ENCODE measurements around the gene LIG3. TPM values are rescaled to one million over a fixed set of nuclear protein-coding genes. Genes with fewer than 3 reads are reported as not detected.
"Not testable (repeated sequence)": the region's sequence is repeated elsewhere in the genome, so short reads cannot be mapped to it uniquely, and the experiment has no call there.

Gene LIG3
- total RNA-seq (2021; ENCODE audit: unreplicated experiment): 56.4 TPM
- 32.5 TPM for polyA plus RNA-seq (2012; ENCODE audit: insufficient read length)
- Bru-seq, nascent RNA: percentile 85 among the genes with signal in this experiment
- percentile 88 among the genes with signal in this experiment for BruChase-seq, experiment 1, labeled RNA remaining after a 2-hour chase
- percentile 92 among the genes with signal in this experiment for BruChase-seq, experiment 2, labeled RNA remaining after a 6-hour chase
- long read RNA-seq, full-length matches to known transcripts: 36 of 85 reads
- long read RNA-seq, partial matches to known transcripts: 32 of 85 reads
- long read RNA-seq, other reads (novel, unspliced or antisense): 17 of 85 reads

DNA sequence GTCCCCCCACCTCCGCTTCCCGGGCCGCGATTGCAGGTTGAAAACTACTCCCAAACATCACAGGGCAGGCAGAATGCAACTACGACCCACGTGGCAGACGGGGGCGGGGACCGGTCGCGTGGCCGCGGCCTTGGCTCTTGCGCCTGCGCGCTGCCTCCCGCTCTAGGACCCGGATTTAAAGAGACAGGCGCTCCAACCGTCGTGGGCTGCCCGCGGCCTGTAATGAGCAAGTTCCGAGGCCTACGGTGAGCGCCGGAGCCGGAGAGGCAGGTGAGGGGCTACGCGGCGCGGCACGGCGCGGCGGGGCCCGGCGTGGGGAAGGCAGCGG is at the start of gene LIG3:
TSS of gene LIG3 (plus strand) at position 160 of the 328 bp plus-strand sequence. CDS start 2,494 bp downstream, outside the sequence.
- Histone ChIP-seq H3K36me3 (ENCODE audit: control insufficient read depth, insufficient read depth, low read length) (no peaks in the 10 kb centered on the region; the same call in 1 of the 2 replicates), H3K27me3 (ENCODE audit: control insufficient read depth, insufficient read depth, low read length) (no peaks in the 10 kb centered on the region), H3K4me3 (ENCODE audit: low read depth in 2 of 2, low read length in 2 of 2) (peak within 1 kb of the TSS; percentile 66 to 79), H3K9me3 (ENCODE audit: control insufficient read depth, insufficient read depth, low read depth, low read length) (no peaks in the 10 kb centered on the region), H3K27ac (ENCODE audit: low read length) (peak within 1 kb of the TSS; percentile 97), H3K4me1 (ENCODE audit: control insufficient read depth, insufficient read depth, low read length) (peaks cover 15% of the 10 kb centered on the region)
- ChIA-PET CTCF (interaction anchor here (1.2 kb wide), 1 partner anchor 438 kb away, joined by 3 read pairs; no protein-coding TSS in a partner anchor), POLR2A (interaction anchor here (0.5 to 0.8 kb wide), 3 partner anchors 10 to 368 kb away, joined by 3 to 13 read pairs (median 5); no protein-coding TSS in a partner anchor)
- ATAC-seq (peak; percentile 95), DNase-seq (ENCODE audit: low read depth, low spot score) (peak; percentile 51)
- BruUV-seq (replicated peaks): no TSS peak
- intact Hi-C loops (cut with micrococcal nuclease; ENCODE audit: unreplicated experiment) (no loop called here), in situ Hi-C loops (cut with HindIII; ENCODE audit: low pct_unique_long_range_greater_than_20kb, low sequenced_read_pairs) (no loop called here)
- TF ChIP-seq SIN3A (IDR thresholded peaks at IDR 0.05; ENCODE audit: borderline replicate concordance, insufficient read depth, low read depth, low read length) (peak; percentile 79; the same call in 1 of the 2 replicates), REST (IDR thresholded peaks at IDR 0.05; ENCODE audit: insufficient read depth in 1 of 2, low read depth in 2 of 2, low read length in 1 of 2) (no peak), POLR2AphosphoS5 (IDR thresholded peaks at IDR 0.05; ENCODE audit: low read depth, low read length) (peak; percentile 82), TCF7L2 (IDR thresholded peaks at IDR 0.05; ENCODE audit: low read depth, low read length) (no peak; the same call in 1 of the 2 replicates)
- TF ChIP-seq, protein P1, sequence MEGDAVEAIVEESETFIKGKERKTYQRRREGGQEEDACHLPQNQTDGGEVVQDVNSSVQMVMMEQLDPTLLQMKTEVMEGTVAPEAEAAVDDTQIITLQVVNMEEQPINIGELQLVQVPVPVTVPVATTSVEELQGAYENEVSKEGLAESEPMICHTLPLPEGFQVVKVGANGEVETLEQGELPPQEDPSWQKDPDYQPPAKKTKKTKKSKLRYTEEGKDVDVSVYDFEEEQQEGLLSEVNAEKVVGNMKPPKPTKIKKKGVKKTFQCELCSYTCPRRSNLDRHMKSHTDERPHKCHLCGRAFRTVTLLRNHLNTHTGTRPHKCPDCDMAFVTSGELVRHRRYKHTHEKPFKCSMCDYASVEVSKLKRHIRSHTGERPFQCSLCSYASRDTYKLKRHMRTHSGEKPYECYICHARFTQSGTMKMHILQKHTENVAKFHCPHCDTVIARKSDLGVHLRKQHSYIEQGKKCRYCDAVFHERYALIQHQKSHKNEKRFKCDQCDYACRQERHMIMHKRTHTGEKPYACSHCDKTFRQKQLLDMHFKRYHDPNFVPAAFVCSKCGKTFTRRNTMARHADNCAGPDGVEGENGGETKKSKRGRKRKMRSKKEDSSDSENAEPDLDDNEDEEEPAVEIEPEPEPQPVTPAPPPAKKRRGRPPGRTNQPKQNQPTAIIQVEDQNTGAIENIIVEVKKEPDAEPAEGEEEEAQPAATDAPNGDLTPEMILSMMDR (IDR thresholded peaks at IDR 0.05): no peak

- intact Hi-C loops (cut with micrococcal nuclease; ENCODE audit: unreplicated experiment); POLR2A ChIA-PET; ATAC-seq: not testable (repeated sequence)
Observed at GRCh38 chr17:34950780-34951179, 29.5 kb upstream of the LIG3 start.

GRCh38 chr17:34958438-34958837 is 21.9 kb upstream of the LIG3 start:
- POLR2A ChIA-PET: no interaction called here
- Histone ChIP-seq H3K4me3 (ENCODE audit: low read depth in 2 of 2, low read length in 2 of 2) (no peak overlapping the region), H3K27ac (ENCODE audit: low read length) (no peak overlapping the region), H3K36me3 (ENCODE audit: control insufficient read depth, insufficient read depth, low read length) (peaks cover 9% of the 10 kb centered on the region), H3K4me1 (ENCODE audit: control insufficient read depth, insufficient read depth, low read length) (peaks cover 15% of the 10 kb centered on the region; the same call in 1 of the 2 replicates), H3K27me3 (ENCODE audit: control insufficient read depth, insufficient read depth, low read length) (peaks cover 3% of the 10 kb centered on the region; the same call in 1 of the 2 replicates), H3K9me3 (ENCODE audit: control insufficient read depth, insufficient read depth, low read depth, low read length) (no peaks in the 10 kb centered on the region)
- DNase-seq (ENCODE audit: low read depth, low spot score) (no peak), ATAC-seq (no peak)
- TF ChIP-seq TCF7L2 (IDR thresholded peaks at IDR 0.05; ENCODE audit: low read depth, low read length): no peak
- TF ChIP-seq, protein P1 (IDR thresholded peaks at IDR 0.05): no peak
- no peak for TF ChIP-seq POLR2AphosphoS5 (IDR thresholded peaks at IDR 0.05; ENCODE audit: low read depth, low read length)
- TF ChIP-seq SIN3A (IDR thresholded peaks at IDR 0.05; ENCODE audit: borderline replicate concordance, insufficient read depth, low read depth, low read length): no peak
- no peak for TF ChIP-seq REST (IDR thresholded peaks at IDR 0.05; ENCODE audit: insufficient read depth in 1 of 2, low read depth in 2 of 2, low read length in 1 of 2)
- BruUV-seq (replicated peaks): no TSS peak
- in situ Hi-C loops (cut with HindIII; ENCODE audit: low pct_unique_long_range_greater_than_20kb, low sequenced_read_pairs) (no loop called here), intact Hi-C loops (cut with micrococcal nuclease; ENCODE audit: unreplicated experiment) (no loop called here)
- CTCF ChIA-PET: no interaction called here

More at GRCh38 chr17:34950780-34951179, 29.5 kb upstream of the LIG3 start:
- H3K4me3 ChIP-seq (ENCODE audit: low read depth in 2 of 2, low read length in 2 of 2); H3K9me3 ChIP-seq (ENCODE audit: control insufficient read depth, insufficient read depth, low read depth, low read length); H3K36me3 ChIP-seq (ENCODE audit: control insufficient read depth, insufficient read depth, low read length); DNase-seq (ENCODE audit: low read depth, low spot score); BruUV-seq (replicated peaks); CTCF ChIA-PET; H3K27me3 ChIP-seq (ENCODE audit: control insufficient read depth, insufficient read depth, low read length); H3K27ac ChIP-seq (ENCODE audit: low read length); in situ Hi-C loops (cut with HindIII; ENCODE audit: low pct_unique_long_range_greater_than_20kb, low sequenced_read_pairs); H3K4me1 ChIP-seq (ENCODE audit: control insufficient read depth, insufficient read depth, low read length): not testable (repeated sequence)

All from Panc1 (cell line).